Activated CD8-positive, alpha-beta memory T cell treated with anti-CD3 and anti-CD28 coated beads, Interleukin-2, amount 50 U/mL, for 4 hours (primary cell): ENCODE data around the gene LENG1.

Experiments
- DNase-seq: peaks from one replicate; pipeline ENCODE4 v3.0.0-alpha.2; 2020

LENG1 gene

DNA sequence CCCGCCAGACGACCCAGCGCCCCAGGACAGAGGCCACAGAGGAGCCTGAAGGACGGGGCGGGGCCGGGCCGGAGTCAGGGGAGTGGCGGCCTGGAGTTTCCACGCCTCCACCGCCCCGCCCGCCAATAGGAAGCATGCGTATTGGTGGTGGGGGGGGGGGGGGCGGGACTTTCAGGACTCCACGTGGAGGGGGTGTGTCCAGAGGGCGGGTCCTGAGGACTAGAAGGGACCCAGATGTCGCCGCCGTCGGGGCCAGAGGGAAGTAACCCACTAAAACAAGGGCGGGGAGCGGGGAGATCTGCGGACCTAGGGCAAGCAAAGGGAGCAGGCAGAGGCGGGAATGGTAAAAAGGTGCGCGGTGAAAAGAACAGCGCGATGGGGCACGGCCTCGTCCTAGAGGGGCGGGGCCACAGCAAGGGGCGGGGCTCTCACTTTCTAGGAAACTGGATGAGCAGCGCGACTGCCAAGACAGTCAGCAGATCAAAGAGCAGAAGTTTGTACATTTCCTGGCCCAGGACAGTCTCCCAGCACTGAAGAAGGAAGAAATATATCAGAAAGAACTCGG lies 2.8 kb upstream of the LENG1 start:
- DNase-seq, result peak; percentile 77

- DNase-seq, result no peak
Observed at GRCh38 chr19:54160854-54161253, 1.3 kb upstream of the LENG1 start.

DNA sequence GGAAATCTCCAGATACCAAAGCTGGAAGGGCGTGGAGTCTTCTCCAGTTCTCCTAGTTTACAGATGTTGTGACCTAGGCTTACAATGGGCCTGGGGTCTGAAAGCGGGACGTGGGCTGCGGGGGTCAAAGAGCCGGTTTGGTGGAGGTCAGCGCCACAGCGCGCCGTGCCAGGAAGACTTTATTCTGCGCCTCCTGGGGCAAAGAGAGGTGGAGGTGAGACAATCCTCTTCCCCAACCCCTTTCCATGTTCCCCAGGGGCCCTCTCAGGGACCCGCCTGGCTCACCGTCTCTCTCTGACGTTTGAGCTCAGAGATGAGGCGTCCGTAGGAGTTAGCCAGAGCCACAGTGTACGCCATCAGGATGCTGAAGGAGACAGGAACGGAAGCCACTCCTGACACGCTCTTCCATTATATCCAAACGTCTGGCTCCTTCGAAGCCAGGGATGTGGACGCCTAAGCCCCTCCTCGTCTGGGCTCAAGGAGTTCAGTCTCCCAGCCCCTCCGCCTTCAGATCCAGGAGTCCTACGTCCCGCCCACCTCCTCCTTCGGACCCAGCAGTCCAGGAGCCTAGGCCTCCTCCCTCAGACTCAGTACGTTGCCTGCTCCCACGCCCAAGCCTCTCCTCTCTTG lies 776 bp upstream of the LENG1 start:
- DNase-seq, result no peak

DNA sequence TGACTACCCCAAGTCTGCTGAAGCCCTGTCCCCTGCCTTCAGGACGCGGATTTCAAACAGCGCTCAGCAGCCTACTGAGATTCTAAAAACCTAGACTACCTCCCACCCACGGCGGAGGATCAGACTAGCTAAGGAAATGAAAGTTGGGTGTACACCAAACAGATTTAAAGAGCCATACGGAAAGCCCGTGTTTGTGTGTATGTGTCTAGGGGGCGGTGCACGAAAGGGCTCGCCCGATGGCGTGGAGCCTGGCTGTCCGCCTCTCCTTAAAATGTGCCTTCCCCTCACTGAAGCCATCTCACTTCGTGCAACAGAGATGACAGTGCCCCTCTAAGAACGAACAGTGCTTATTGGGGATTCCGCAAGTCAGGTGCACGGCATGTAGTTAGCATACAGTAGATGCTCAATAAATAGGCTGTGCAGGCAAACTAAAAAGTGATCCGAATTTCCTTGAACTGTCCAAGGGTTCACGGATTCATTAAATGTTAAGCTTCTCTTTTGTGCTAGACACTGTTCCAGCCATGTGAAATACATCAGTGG lies 639 bp downstream of the LENG1 start:
- DNase-seq, result no peak

- DNase-seq, result no peak
Observed at GRCh38 chr19:54156953-54157352, 2.6 kb downstream of the LENG1 start.

- no peak for DNase-seq
Observed at GRCh38 chr19:54156490-54156889, 3.0 kb downstream of the LENG1 start.

DNA sequence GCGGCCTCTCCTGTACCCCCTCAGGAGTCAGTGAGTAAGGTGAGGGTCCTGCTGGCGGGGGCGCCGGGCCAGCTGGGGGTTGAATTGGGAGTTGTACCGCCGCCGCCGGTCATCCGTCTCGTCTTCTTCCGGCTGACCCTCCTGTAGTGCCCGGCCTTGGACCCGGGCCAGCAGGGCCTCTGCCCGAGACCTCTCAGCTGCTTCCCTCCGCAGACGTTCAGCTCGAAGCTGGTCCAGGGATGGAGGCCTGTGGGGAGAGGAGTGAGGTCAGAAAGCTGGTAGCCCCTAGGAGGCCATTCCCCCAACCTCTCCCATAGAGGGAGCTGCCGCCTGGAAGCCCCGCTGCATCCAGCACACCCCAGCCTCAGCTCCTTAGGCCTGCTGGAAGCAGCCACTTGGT lies 3.8 kb downstream of the LENG1 start:
- DNase-seq, result no peak

GRCh38 chr19:54154603-54155345 lies 4.7 kb downstream of the LENG1 start:
- no peak for DNase-seq

GRCh38 chr19:54153731-54154326 lies 5.7 kb downstream of the LENG1 start:
- DNase-seq, result no peak

GRCh38 chr19:54152878-54153524 lies 6.5 kb downstream of the LENG1 start:
- no peak for DNase-seq

- no peak for DNase-seq
Observed at GRCh38 chr19:54152267-54152666, 7.3 kb downstream of the LENG1 start.

- DNase-seq, result no peak
Observed at GRCh38 chr19:54151362-54152035, 8.0 kb downstream of the LENG1 start.

DNA sequence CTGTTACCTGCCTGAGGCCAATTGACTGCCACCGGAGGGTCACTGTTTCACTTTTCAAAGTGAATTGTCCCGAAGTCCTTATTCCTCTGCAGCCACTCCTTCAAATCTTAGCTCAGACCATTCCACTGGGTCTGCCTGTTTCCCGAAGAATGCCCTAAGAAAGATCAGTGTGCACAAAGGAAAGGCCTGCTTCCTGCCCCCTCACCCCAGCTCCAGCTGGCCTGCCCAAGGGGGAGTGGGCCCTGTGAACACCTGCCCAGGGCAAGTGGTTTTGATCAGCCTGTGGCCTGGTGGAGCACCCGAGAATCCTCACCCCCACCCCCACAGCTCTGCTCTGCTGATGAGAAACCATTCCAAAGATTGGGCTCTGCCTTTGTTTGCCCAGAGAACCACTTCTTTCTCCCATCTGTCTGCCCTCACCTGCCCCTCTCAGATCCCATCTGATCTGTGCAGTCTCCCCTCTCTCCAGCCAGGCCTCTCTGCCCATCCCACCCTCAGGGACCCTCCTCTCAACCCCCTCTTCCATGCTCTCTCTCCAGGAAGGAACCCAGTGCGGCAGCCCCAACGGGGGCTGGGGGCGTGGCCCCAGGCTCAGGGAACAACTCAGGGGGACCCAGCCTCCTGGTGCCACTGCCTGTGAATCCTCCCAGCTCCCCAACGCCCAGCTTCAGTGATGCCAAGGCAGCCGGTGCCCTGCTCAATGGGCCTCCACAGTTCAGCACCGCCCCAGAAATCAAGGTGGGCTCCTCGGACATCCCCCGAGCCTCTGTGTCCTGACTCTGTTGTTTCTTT lies 10.3 kb downstream of the LENG1 start:
- no peak for DNase-seq

DNA sequence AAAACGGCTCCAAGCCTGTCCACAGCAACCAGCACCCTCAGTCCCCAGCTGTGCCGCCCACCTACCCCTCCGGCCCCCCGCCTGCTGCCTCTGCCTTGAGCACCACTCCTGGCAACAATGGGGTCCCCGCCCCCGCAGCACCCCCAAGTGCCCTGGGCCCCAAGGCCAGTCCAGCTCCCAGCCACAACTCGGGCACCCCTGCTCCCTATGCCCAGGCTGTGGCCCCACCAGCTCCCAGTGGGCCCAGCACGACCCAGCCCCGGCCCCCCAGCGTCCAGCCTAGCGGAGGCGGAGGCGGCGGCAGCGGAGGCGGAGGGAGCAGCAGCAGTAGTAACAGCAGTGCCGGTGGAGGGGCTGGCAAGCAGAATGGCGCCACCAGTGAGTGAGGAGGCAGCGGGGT lies 11.4 kb downstream of the LENG1 start:
- DNase-seq, result no peak

DNA sequence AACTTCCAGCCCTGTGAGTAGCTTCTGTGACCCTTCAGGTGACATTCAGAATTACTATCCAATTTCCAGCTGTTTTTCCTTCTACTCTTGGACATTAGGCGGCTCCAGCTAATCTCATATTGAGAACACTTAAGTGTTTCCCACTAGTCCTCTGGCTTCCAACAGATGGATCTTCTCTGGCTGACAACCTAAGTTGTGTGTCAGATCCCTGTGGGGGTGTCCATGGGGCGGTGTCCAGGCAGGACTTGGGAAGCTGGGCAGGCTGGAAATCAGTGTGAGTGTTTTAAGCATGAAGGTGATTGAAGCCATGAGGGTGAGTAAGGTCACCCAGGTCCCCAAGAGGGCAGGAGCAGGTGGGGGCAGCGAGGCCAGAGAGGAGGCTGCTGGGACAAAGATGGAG lies 11.8 kb downstream of the LENG1 start:
- no peak for DNase-seq

DNA sequence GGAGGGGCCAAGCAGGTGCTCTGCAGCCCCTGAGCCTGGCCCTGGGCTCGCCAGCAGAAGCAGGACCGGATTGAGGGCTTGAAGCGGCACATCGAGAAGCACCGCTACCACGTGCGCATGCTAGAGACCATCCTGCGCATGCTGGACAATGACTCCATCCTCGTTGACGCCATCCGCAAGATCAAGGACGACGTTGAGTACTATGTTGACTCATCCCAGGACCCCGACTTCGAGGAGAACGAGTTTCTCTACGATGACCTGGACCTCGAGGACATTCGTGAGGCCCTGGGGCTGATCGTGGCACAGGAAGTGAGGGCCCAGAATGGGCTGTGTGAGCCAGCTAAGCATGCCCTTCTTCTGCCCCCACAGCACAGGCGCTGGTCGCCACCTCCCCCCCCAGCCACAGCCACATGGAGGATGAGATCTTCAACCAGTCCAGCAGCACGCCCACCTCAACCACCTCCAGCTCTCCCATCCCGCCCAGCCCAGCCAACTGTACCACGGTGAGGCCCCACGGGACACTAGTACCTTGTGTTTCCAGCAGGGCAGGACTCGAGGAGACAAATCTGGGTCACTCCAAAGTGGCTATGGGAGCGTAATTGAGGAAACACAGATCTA lies 13.9 kb downstream of the LENG1 start:
- DNase-seq, result no peak

- DNase-seq, result no peak
Observed at GRCh38 chr19:54142166-54142780, 17.2 kb downstream of the LENG1 start.

GRCh38 chr19:54141356-54141755 lies 18.2 kb downstream of the LENG1 start:
- no peak for DNase-seq

- no peak for DNase-seq
Observed at GRCh38 chr19:54138489-54139256, 20.8 kb downstream of the LENG1 start.
